Activated naive CD4-positive, alpha-beta T cell (primary cell): ENCODE results near the gene PYGM.

Experiments used
- DNase-seq, 4 experiments: peaks; one replicate each; lab custom pipeline; 2025; lab: John Stamatoyannopoulos, UW

The PYGM gene

DNA sequence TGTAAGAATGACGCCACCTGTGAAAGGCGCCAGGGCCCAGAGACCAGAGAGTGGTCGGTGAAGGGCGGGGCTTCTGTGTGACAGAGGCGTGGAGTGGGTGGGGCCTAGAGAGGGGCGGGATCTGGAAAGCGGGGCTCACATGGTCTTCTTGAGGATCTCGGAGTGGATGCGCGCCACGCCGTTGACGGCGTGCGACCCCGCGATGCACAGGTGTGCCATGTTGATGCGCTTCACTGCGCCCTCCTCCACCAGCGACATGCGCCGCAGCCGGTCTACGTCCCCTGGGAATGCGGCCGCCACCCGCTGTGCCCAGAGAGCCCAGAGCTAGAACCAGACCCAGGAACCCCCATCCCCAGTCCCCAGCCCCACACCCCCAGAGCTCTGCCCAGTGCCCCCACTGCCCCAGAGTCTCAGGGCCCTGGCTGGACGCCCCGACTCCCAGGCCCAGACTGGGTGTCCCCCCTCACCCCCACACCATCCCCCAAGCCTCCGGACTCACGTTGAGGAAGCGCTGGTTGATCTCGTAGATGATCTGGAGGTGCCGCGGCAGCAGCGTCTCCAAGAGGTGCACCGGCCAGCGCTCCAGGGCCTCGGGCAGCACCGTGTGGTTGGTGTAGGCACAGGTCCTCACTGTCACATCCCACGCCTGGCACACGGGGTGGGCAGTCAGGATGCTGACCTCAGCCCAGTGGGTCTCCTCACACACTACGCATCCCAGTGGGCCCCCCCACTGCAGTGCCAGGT lies 6.2 kb downstream of the PYGM start:
- no peak for DNase-seq

DNA sequence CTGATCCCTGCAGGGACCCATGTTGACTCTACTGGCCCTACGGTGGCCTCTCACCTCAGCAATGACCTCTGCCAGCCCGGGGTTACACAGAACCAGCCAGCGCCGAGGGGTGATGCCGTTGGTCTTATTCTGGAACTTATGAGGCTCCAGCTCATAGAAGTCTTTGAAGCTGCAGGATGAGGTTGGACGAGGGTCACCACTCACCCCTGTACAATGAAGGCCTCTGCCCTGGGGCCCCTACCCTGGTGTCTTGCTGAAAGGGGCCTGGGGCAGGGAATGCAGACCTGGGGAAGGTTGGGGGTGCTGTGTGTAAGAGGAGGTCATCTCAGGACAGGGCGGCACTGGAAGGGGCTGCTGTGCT lies 6.8 kb downstream of the PYGM start:
- no peak for DNase-seq

DNA sequence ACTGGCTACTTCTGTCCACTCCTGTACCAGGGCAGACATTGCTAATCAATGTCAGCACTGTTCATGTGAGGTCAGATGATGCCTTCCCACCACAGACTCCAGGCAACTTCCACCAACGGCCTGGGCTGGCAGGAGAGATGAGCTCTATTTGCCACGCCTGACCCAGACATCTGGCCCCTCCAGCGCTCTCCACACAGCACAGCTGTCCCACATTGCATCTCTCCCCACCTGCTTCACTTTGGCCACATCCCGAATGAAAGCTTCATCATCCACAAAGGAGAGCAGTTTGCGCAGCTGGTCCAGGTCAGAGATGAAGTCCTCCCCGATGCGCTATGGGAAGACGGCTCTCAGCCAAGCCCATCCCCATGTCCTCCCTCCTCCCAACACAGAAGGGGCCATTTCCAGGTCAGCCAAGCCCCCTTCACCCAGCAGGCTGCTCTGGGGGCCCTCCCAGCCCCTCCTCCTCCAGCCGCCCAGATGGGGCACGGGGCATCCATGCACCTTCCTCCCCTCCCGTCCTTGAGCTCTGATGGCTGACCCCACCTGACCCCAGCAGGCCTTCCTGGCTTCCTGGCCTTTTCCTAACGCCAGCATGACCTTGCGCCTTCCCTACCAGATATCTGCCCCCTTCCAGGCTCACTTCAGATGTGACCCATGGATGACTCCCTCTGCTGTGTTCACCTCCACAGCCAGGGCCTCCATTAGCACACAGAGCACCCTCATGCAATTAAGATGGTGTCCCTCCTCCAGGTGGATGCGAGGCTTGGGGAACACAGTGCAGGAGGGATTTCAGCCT lies 7.4 kb downstream of the PYGM start:
- no peak for DNase-seq

DNA sequence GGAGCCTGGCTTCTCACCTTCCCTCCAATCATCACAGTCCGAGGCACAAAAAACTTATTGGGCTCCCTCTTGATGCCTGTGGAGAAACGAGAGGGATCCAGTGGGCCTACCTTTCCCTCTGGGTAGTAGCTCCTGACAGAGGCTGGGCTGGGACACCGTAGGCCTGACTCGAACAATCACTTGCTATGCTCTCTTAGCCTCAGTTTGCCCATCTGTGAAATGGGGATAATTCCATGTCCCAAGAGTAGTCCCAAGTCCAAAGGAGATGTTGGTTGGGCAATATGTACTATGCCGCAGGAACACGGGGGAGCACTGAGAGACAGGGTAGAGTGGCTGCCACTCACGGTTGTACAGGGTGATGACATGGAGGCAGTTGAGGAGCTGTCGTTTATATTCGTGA lies 8.2 kb downstream of the PYGM start:
- no peak for DNase-seq

DNA sequence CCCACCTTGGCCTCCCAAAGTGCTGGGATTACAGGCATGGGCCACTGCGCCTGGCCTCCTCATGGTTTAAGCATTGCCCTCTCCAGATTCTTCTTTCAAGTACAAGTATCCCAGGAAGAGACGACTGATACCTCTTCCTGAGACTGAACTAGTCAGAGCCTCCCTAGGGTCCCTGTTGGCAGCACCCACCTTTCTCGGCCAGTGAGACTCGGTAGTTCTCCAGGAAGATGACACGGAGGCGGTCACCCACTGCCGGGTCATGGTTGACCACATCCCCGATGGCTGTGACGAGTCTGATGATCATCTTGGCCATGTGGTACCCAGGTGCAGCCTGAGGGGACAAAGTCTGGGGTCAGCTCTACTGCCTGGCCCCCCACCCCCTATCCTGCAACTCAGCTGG lies 8.6 kb downstream of the PYGM start:
- no peak for DNase-seq

DNA sequence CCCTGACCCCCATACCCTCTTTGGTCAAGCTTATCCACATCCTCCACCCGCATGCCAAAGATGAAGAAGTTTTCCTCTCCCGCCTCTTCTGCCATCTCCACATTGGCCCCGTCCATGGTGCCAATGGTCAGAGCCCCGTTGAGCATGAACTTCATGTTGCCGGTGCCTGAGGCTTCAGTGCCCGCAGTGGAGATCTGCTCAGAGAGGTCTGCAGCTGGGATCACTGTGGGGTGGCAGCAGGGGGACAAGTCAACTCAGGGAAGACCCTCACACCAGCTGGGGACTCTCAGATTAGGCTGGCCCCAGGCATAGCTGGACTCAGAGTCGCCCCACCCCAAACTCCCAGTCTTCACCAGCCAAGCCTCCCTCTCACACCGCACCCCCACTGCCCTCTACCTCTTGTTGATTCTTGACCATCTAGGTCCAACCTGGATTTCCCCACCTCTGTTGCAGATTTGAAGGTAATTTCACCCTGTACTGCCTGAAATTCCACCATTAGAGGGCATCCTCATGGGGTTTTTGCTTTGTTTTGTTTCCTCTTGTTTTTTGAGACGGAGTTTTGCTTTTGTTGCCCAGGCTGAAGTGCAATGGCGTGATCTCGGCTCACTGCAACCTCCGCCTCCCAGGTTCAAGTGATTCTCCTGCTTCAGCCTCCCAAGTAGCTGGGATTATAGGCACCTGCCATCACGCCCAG lies 9.3 kb downstream of the PYGM start:
- no peak for DNase-seq

DNA sequence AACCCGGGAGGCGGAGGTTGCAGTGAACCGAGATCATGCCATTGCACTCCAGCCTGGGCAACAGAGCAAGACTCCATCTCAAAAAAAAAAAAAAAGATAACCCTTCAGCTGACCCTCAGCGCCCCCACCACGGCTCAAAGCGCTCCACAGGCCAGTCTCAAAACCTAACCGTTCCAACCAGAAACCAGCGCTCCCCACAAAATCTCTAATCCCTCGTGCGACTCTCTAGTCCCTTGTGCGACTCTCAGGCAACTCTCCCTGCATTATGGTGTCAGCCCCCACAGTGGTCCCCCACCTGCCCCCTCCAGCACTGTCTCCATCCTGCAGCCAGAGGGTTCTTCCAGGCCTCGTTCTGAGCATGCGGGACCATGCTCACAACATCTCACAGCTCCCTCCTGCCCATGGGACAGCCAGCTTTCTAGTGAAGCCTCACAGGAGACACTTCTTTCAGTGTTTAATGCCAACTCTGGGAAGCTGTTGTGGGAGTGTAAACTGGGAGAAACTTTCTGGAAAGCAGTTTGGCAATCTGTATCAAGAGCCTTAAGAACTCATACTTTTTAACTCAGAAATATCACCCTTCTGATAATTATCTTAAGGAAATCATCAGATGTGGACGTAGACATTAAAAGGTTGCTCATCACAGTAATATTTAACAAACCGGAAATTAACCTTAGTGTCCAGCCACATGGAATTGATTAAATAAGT lies 11.7 kb downstream of the PYGM start:
- no peak for DNase-seq

DNA sequence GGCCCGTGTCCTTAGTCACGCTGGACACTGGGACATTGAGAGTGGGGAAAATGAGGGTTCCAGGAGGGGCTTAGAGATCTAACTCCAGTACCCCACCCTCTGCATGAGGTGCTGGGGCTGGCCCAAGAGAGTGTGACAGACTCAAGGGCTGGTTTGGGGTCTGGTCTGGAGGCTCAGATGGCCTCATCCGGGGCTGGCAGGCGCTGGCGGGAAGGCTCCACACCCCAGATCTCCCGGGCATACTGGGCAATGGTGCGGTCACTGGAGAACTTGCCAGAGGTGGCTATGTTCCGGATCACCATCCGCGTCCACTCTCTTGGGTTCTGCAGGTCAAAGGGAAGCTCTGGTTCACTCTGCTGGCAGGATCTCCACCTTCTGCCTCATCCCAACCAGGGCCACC lies 13.3 kb downstream of the PYGM start:
- DNase-seq: no peak

- peak in 2 of 4 experiments; percentile 80 to 82 for DNase-seq
Measured at GRCh38 chr11:64745521-64746328, 14.0 kb downstream of the PYGM start.

GRCh38 chr11:64745189-64745520 lies 14.6 kb downstream of the PYGM start:
- DNase-seq: peak in 2 of 4 experiments; percentile 88 to 89

DNA sequence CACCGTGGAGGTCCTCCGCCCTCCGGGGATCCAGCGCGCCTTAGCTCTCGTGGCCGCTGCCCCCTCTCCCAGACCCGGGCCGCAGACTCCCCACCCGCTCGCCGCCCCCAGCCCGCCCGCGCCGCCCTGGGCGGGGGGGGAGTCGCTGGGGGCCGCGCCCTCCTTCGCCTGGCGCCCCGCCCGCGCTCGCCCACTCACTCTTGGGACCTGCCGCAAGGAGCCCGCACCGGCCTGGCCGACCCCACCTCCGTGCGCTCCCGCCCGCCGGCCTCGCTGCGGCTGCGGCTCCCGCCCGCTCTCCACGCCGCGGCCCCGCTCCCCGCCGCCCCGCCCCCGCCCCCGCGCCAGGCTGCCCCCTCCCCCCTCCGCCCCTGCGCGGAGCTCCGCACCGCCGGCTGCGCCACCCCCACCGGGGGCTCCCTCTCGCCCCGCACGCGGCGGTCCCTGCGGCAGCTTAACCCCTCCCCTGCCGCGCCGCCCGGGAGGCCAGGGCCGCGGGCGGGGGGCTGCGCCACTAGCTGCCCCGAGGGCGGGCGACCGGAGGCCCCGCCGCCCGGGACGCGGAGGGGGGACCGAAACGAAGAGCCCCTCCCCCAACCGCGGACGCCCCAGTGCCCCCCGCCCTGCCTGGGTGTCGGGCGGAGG lies 15.1 kb downstream of the PYGM start:
- DNase-seq: peak in 1 of 4 experiments; percentile 65

DNA sequence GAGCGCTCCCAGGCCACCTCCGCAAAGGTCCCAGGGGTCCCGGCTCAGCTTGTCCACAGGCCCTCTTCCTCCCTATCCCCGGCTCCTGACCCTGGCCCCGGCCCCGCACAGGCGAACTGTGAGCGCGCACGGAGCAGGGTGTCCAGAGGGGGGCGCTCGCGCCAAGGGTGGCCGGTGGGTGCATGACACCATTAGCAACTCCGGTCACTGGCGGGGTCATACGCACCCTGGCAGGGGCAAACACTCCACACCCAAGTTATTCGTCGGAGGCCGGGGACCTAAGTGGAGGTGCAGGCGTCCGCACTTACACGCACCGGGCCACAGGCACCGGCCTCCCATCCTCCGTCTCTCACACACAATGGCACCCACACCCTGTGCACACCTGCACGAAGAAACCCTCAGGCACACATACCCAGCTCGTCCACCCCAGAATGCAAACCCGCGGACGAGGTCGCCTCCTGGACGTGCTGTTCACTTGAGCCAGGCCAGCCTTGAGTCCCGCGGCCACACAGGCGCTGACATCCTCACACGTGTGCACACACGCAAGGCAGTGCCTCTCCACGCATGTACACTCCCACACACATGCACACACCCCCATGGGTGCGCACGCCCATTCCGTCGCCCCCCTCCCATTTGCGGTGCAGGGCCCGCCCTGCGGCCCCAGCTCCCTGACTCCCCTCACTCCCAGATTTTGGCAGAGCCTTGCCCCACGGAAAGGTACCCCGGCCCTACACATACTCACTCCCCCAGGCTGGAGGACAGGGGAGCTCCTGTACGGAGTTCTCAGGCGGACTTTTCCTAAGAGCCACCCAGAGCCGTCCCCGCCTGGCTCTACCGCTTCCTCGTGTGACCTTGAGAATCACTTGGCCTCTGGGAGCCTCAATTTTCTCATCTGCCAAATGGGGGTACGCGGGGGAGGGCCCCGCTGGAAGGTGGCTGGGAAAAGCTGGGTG lies 15.9 kb downstream of the PYGM start, which contains the start of gene RASGRP2:
TSS of gene RASGRP2 (minus strand) at position 552 of the 953 bp plus-strand sequence. CDS start 1,276 bp downstream, outside the sequence.
- DNase-seq: peak; percentile 57 to 87 (median 72)

DNA sequence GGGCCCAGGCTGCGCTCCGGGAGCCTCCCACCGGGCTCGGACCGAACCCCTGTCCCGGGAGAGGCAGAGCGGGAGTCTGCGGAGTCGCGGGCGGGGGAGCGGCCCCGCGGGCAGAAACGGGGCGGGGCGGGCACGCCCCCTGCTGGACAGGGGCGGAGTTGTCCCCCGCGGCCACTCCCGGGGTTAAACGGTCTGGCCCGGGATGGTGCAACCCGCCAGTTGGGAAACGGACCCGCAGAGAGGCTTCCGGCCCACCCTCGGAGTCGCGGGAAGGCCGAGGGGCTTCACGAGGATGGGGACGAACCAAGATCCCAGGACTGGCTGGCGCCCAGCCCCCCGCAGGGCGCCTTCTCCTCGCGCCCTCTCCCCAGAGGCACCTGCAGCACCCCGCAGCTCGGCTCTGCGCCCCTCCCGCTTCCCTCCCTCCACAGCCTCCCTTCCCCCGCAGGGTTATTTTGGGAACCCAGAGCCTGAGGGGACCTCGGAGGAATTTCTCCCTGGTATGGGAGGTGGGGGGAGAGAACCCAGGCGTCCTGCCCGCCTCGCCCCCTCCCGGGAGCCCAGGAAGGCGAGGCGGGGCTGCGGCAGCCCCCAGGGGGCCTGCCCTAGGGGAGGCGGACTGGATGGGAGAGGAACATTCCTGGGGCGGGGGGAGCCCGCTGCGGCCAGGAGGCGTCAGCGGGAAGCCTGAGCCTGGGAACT lies 16.7 kb downstream of the PYGM start:
- DNase-seq: peak; percentile 59 to 73 (median 63)

DNA sequence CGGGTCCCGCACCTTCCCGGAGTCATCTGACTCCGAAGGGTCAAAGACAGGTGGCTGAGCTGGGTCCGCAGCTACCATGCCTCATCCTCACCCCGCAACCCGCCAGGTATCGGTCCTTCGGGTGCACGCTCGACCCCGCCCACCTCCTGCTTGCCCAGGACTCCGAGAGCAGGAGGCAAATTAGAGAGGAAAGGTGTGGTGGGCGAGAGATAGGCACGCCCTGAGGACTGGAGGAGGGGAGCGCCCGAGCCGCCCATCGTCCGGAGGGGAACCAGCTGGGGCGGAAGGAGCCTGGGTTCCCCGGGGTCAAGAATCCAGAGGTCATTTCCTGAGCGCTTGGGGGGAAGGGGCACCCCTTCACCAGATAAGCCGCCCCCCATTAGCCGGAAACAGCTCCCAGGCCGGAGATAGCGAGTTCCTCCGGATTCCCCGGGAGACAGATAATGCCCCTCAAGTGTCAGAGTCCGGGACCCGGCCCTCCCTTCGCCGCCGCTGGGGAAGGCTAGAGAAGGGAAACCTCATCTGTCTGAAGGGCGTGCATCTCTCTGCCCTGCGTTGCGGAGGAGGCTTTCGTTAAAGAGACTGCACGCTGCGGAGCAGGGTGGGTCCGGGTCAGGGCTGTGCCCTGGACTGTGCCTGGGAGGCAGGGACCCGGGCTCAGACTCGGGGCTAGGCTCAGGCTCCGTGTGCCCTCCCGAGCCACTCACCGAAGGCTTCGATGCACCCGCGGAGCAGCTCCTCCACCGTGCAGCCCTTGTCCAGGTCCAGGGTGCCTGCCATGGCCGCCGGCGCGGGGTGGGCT lies 17.5 kb downstream of the PYGM start:
- no peak for DNase-seq

GRCh38 chr11:64741375-64742086 lies 18.2 kb downstream of the PYGM start:
- no peak for DNase-seq

- no peak for DNase-seq
Measured at GRCh38 chr11:64739871-64740270, 19.9 kb downstream of the PYGM start.

DNA sequence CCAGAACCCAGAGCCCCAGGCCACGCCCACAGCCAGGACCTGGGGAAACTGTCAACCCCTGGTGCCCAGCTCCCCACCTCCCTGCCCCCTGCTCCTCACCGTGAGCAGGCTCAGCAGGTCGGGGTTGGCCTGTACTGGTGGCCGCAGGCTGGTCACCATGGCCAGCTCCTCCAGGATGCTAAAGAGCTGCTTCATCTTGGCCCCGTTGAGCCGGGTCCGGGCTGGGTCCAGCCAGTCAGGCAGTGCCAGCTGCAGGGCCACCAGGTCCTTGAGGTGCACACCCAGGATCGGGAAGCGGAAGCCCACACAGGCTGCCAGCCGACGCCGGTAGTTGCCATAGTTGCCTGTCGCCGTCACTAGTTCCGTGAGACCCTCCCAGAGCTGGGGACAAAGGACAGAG lies 23.1 kb downstream of the PYGM start:
- no peak for DNase-seq
